ENCODE results near the gene TLCD3B. TPM values are rescaled to one million over a fixed set of nuclear protein-coding genes. Genes with fewer than 3 reads are reported as not detected.
"Not testable (repeated sequence)": the region's sequence is repeated elsewhere in the genome, so short reads cannot be mapped to it uniquely, and the experiment has no call there.

TLCD3B gene
- total and polyA plus RNA-seq, 9 of the 15 experiments (the other 6 are each of a cell fraction or from before 2014, with no cell fraction given): 0.10 to 0.52 (median 0.23) TPM; not detected in 4

- H3K4me3 ChIP-seq; in situ Hi-C loops (cut with MboI); ATAC-seq; CTCF ChIA-PET (ENCODE audit: low intra/inter-chr PET ratio); FAIRE-seq; H3K79me2 ChIP-seq (ENCODE audit: control insufficient read depth, insufficient read depth, low read length); H3K9ac ChIP-seq (ENCODE audit: insufficient read depth in 1 of 2, low read depth in 2 of 2, low read length in 2 of 2); H3K4me2 ChIP-seq (ENCODE audit: insufficient read depth, low read length); H2AFZ ChIP-seq (ENCODE audit: low read depth, low read length); H3K9me1 ChIP-seq (ENCODE audit: control insufficient read depth, insufficient read depth, low read length); H3K4me1 ChIP-seq (replicated peaks in 1 of 2; ENCODE audit: control insufficient read depth in 2 of 2, insufficient read depth in 2 of 2, low read length in 2 of 2); BruUV-seq (replicated peaks); intact Hi-C loops (cut with micrococcal nuclease); H3K27ac ChIP-seq (ENCODE audit: extremely low read depth, low read depth, low read length); H3K9me3 ChIP-seq (replicated peaks; ENCODE audit: control insufficient read depth, insufficient read depth, low read depth, low read length); DNase-seq (ENCODE audit: extremely low read depth in 1 of 4, low spot score in 3 of 4); H3K36me3 ChIP-seq (ENCODE audit: control insufficient read depth, insufficient read depth, low read length); H4K20me1 ChIP-seq (replicated peaks; ENCODE audit: control insufficient read depth, insufficient read depth, low read length): not testable (repeated sequence)
- peaks cover 4 to 19% of the 10 kb centered on the region in 2 experiments; a peak in 4 of 5 replicates for H3K27me3 ChIP-seq (ENCODE audit: control insufficient read depth in 2 of 2, insufficient read depth in 2 of 2, low read length in 2 of 2)
- 5% methylated on average over 5 of the region's 5 CpGs for WGBS (ENCODE audit: insufficient coverage, low coverage, missing lambda C conversion rate)
- TF ChIP-seq ZNF121 (CRISPR knock-in tag; conservative IDR thresholded peaks at IDR 0.05): peak; percentile 78
- POLR2A ChIA-PET: interaction anchor here (1.1 kb wide), 1 partner anchor 12 kb away, joined by 3 read pairs; a partner anchor contains a TSS
Observed at GRCh38 chr16:30040690-30041089, 9.6 kb upstream of the TLCD3B start.

- peaks cover 4 to 23% of the 10 kb centered on the region in 2 experiments; a peak in 4 of 5 replicates for H3K27me3 ChIP-seq (ENCODE audit: control insufficient read depth in 2 of 2, insufficient read depth in 2 of 2, low read length in 2 of 2)
- peaks cover 0 to 3% of the 10 kb centered on the region in 2 experiments; a peak in 3 of 5 replicates for H3K4me1 ChIP-seq (replicated peaks in 1 of 2; ENCODE audit: control insufficient read depth in 2 of 2, insufficient read depth in 2 of 2, low read length in 2 of 2)
- POLR2A ChIA-PET: no interaction called here
- no peaks in the 10 kb centered on the region for H4K20me1 ChIP-seq (replicated peaks; ENCODE audit: control insufficient read depth, insufficient read depth, low read length)
- FAIRE-seq: no peak
- H3K27ac ChIP-seq (ENCODE audit: extremely low read depth, low read depth, low read length): no peak overlapping the region
- BruUV-seq (replicated peaks): no TSS peak
- no peak for DNase-seq (ENCODE audit: extremely low read depth in 1 of 4, low spot score in 3 of 4)
- H3K9ac ChIP-seq (ENCODE audit: insufficient read depth in 1 of 2, low read depth in 2 of 2, low read length in 2 of 2): no peak overlapping the region
- H3K36me3 ChIP-seq (ENCODE audit: control insufficient read depth, insufficient read depth, low read length): no peaks in the 10 kb centered on the region
- no peaks in the 10 kb centered on the region for H3K79me2 ChIP-seq (ENCODE audit: control insufficient read depth, insufficient read depth, low read length)
- no peak overlapping the region for H2AFZ ChIP-seq (ENCODE audit: low read depth, low read length)
- no peaks in the 10 kb centered on the region for H3K9me3 ChIP-seq (replicated peaks; ENCODE audit: control insufficient read depth, insufficient read depth, low read depth, low read length)
- 2% methylated on average over 5 of the region's 5 CpGs for WGBS (ENCODE audit: insufficient coverage, low coverage, missing lambda C conversion rate)
- no peak overlapping the region for H3K4me2 ChIP-seq (ENCODE audit: insufficient read depth, low read length)
- no peak for ATAC-seq
- TF ChIP-seq ZNF695 (CRISPR knock-in tag; IDR thresholded peaks at IDR 0.05): no peak
- TF ChIP-seq TAF7 (tag; IDR thresholded peaks at IDR 0.05): no peak
- TF ChIP-seq PKNOX1 (IDR thresholded peaks at IDR 0.05): peak; percentile 42; the same call in 1 of the 2 replicates
- CTCF ChIA-PET (ENCODE audit: low intra/inter-chr PET ratio): no interaction called here
- in situ Hi-C loops (cut with MboI) (no loop called here), intact Hi-C loops (cut with micrococcal nuclease) (no loop called here)
- no peaks in the 10 kb centered on the region for H3K9me1 ChIP-seq (ENCODE audit: control insufficient read depth, insufficient read depth, low read length)
- no peak overlapping the region for H3K4me3 ChIP-seq
Observed at GRCh38 chr16:30040221-30040620, 9.2 kb upstream of the TLCD3B start.

Data from K562 (cell line).